OCI-M2 (cell line): ENCODE results near the gene ZNF319.
"Not testable (repeated sequence)": the region's sequence is repeated elsewhere in the genome, so short reads cannot be mapped to it uniquely, and the experiment has no call there.

ENCODE experiments used
- DNase-seq: peaks from one replicate; lab custom pipeline; 2025; ENCODE audit not compliant: unreplicated experiment; lab: John Stamatoyannopoulos, UW

ZNF319 gene

GRCh38 chr16:58022601-58023371 lies 22.3 kb upstream of the ZNF319 start:
- DNase-seq, result no peak

- DNase-seq, result no peak
These were observed 21.4 kb upstream of the ZNF319 start for GRCh38 chr16:58021661-58022551.

GRCh38 chr16:58020628-58021521 lies 20.4 kb upstream of the ZNF319 start:
- no peak for DNase-seq

- no peak for DNase-seq
These were observed 19.5 kb upstream of the ZNF319 start for GRCh38 chr16:58019866-58020538.

GRCh38 chr16:58018803-58019202 lies 18.3 kb upstream of the ZNF319 start:
- DNase-seq, result no peak

GRCh38 chr16:58016840-58017446 lies 16.5 kb upstream of the ZNF319 start:
- no peak for DNase-seq

GRCh38 chr16:58013201-58013956 lies 12.9 kb upstream of the ZNF319 start:
- no peak for DNase-seq

GRCh38 chr16:58012481-58012880 lies 12.0 kb upstream of the ZNF319 start:
- DNase-seq, result no peak

GRCh38 chr16:58011652-58012051 lies 11.2 kb upstream of the ZNF319 start:
- no peak for DNase-seq

GRCh38 chr16:58010886-58011285 lies 10.4 kb upstream of the ZNF319 start:
- no peak for DNase-seq

- no peak for DNase-seq
These were observed 9.5 kb upstream of the ZNF319 start for GRCh38 chr16:58009856-58010416.

- DNase-seq, result not testable (repeated sequence)
These were observed 4.3 kb upstream of the ZNF319 start for GRCh38 chr16:58004736-58005135.

- no peak for DNase-seq
These were observed 2.5 kb upstream of the ZNF319 start for GRCh38 chr16:58002936-58003335.

- no peak for DNase-seq
These were observed 1.9 kb upstream of the ZNF319 start for GRCh38 chr16:58002416-58002800.

- no peak for DNase-seq
These were observed 1.4 kb upstream of the ZNF319 start for GRCh38 chr16:58001781-58002415.

- peak; percentile 32 for DNase-seq
These were observed 519 bp upstream of the ZNF319 start, which contains the start of gene USB1 for GRCh38 chr16:58000706-58001676. Gene USB1 (plus strand): TSS chr16:58001407. CDS start chr16:58001484, 77 bp downstream.

GRCh38 chr16:57999366-57999970 lies 1.0 kb downstream of the ZNF319 start:
- no peak for DNase-seq
